DMS114 treated with DMSO at 0.1 percent for 48 hours (cell line): ENCODE data around the gene AMACR.

Experiments
- DNase-seq: peaks from one replicate; lab custom pipeline; 2025; ENCODE audit not compliant: unreplicated experiment; lab: John Stamatoyannopoulos, UW

AMACR gene

GRCh38 chr5:34008802-34009201 is 952 bp upstream of the AMACR start:
- no peak for DNase-seq

GRCh38 chr5:34007201-34007620 is 639 bp downstream of the AMACR start:
- no peak for DNase-seq

GRCh38 chr5:34005681-34006080 is 2.2 kb downstream of the AMACR start:
- DNase-seq: no peak

GRCh38 chr5:34005211-34005610 is 2.6 kb downstream of the AMACR start:
- DNase-seq: no peak

- no peak for DNase-seq
Observed at GRCh38 chr5:34003941-34004340, 3.9 kb downstream of the AMACR start.

- DNase-seq: no peak
Observed at GRCh38 chr5:34002629-34003328, 5.1 kb downstream of the AMACR start.

GRCh38 chr5:34001241-34001841 is 6.5 kb downstream of the AMACR start:
- no peak for DNase-seq

- no peak for DNase-seq
Observed at GRCh38 chr5:33999978-34000377, 7.9 kb downstream of the AMACR start.

GRCh38 chr5:33997331-33997983 is 10.4 kb downstream of the AMACR start:
- peak; percentile 26 for DNase-seq

GRCh38 chr5:33995865-33996264 is 12.0 kb downstream of the AMACR start:
- no peak for DNase-seq

GRCh38 chr5:33994845-33995244 is 13.0 kb downstream of the AMACR start:
- no peak for DNase-seq

- DNase-seq: no peak
Observed at GRCh38 chr5:33992864-33993263, 15.0 kb downstream of the AMACR start.

- DNase-seq: no peak
Observed at GRCh38 chr5:33985447-33985846, 22.4 kb downstream of the AMACR start.

GRCh38 chr5:33984671-33985124 is 23.2 kb downstream of the AMACR start, which contains the start of gene SLC45A2:
Gene SLC45A2 (minus strand): TSS chr5:33984693. CDS start chr5:33984583, 110 bp downstream.
- DNase-seq: no peak

- no peak for DNase-seq
Observed at GRCh38 chr5:33984178-33984577, 23.7 kb downstream of the AMACR start.

GRCh38 chr5:33981408-33982162 is 26.3 kb downstream of the AMACR start:
- no peak for DNase-seq

- DNase-seq: no peak
Observed at GRCh38 chr5:33980030-33980429, 27.8 kb downstream of the AMACR start.

GRCh38 chr5:33978306-33978705 is 29.5 kb downstream of the AMACR start:
- no peak for DNase-seq

GRCh38 chr5:33976307-33976706 is 31.5 kb downstream of the AMACR start:
- no peak for DNase-seq

- no peak for DNase-seq
Observed at GRCh38 chr5:33975852-33976251, 32.0 kb downstream of the AMACR start.

- DNase-seq: no peak
Observed at GRCh38 chr5:33973271-33973670, 34.6 kb downstream of the AMACR start.
